GM18909 (cell line): Measurements from ENCODE around the gene ANO5.

Experiments used
- ATAC-seq: cut with Tn5 transposase; IDR thresholded peaks from one replicate; pipeline ENCODE4 v1.9.1; 2021; ENCODE audit warnings: mild to moderate bottlenecking; ENCODE audit not compliant: unreplicated experiment, poor library complexity

ANO5 gene

GRCh38 chr11:22317656-22318055, 124.8 kb downstream of the ANO5 start:
- ATAC-seq, result no peak

DNA sequence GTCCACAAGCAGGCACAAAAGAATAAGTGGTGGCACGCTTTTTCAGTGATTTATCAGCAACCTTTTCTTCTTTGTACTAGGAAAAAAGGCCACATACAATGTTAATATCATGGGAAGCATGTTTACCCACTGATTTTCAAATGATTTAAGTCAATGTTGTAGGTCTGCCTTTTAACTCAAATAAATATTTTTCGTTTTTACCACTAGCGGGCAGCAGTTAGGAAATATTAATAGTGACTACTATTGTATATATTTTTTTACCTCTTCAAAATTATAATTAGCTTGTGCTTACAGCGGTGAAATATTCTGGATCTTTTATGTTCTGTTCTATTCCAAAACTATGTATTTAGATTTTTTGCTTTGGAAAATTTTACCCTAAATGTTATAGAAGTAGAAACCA, 138.9 kb downstream of the ANO5 start:
- ATAC-seq, result no peak
